ENCODE results near the gene NPAS2. TPM values are rescaled to one million over a fixed set of nuclear protein-coding genes. Genes with fewer than 3 reads are reported as not detected.

Gene NPAS2
- total RNA-seq, 1 experiment from 2014 or later: 20.4 TPM

DNA sequence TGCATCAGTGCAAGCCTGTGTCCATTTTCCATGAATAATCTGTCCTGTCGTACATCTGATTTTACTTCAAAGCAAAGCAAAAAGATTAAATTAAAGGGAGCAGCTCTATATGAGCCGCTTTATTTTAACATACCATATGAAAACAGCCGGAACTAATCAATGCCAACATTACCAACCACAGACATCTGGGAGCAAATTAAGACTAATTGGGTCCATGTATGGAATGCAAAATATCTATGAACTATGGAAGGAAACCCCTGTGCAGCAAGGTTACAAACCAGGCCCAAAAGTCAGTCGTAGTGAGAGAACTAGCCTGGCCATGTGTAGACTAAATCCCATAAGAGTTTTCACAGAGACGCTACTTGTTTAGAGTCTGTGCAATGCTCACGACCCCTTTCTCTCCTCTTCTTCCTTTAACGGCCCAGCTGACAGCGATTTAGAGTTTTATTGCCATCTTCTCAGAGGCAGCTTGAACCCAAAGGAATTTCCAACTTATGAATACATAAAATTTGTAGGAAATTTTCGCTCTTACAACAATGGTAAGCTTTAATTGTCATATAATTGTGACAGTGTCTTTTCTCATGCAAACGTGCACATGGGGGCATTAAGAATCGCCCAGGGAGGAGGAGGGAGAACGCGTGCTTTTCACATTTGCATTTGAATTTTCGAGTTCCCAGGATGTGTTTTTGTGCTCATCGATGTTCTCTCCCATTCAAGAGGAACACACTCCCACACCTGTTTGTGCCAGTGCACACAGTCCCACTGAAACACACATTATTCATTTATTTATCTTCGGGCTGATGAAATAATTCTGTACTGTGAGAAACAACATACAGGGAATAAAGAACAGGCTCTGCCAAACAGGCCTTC lies 129.2 kb downstream of the NPAS2 start:
- TF ChIP-seq ELF1 (IDR thresholded peaks at IDR 0.05; ENCODE audit: borderline replicate concordance, low read depth): no peak
- no peak for TF ChIP-seq ZFX (IDR thresholded peaks at IDR 0.05)
- no peak for TF ChIP-seq CTCF (IDR thresholded peaks at IDR 0.05 in 2 of 3, conservative IDR thresholded peaks at IDR 0.05 in 1 of 3; ENCODE audit: borderline replicate concordance in 1 of 3, insufficient read depth in 1 of 3, low read depth in 2 of 3, low read length in 2 of 3)
- no peak for TF ChIP-seq YY1 (IDR thresholded peaks at IDR 0.05; ENCODE audit: extremely low read depth, insufficient replicate concordance, low read depth, low read length)
- no peak for TF ChIP-seq CBX3 (IDR thresholded peaks at IDR 0.05; ENCODE audit: low read depth)
- no peak for TF ChIP-seq SIN3A (IDR thresholded peaks at IDR 0.05; ENCODE audit: low read depth)
- TF ChIP-seq ATF3 (IDR thresholded peaks at IDR 0.05): no peak
- TF ChIP-seq TCF7L2 (IDR thresholded peaks at IDR 0.05; ENCODE audit: borderline replicate concordance, extremely low read depth, insufficient read depth, insufficient read length): no peak
- no peak for TF ChIP-seq EGR1 (IDR thresholded peaks at IDR 0.05; ENCODE audit: low read depth)
- TF ChIP-seq ZNF274 (IDR thresholded peaks at IDR 0.05; ENCODE audit: low read depth, low read length): no peak
- TF ChIP-seq FOSL1 (IDR thresholded peaks at IDR 0.05; ENCODE audit: low read depth): no peak
- TF ChIP-seq POLR2AphosphoS5 (IDR thresholded peaks at IDR 0.05; ENCODE audit: low read depth, low read length): no peak
- TF ChIP-seq, protein P1, sequence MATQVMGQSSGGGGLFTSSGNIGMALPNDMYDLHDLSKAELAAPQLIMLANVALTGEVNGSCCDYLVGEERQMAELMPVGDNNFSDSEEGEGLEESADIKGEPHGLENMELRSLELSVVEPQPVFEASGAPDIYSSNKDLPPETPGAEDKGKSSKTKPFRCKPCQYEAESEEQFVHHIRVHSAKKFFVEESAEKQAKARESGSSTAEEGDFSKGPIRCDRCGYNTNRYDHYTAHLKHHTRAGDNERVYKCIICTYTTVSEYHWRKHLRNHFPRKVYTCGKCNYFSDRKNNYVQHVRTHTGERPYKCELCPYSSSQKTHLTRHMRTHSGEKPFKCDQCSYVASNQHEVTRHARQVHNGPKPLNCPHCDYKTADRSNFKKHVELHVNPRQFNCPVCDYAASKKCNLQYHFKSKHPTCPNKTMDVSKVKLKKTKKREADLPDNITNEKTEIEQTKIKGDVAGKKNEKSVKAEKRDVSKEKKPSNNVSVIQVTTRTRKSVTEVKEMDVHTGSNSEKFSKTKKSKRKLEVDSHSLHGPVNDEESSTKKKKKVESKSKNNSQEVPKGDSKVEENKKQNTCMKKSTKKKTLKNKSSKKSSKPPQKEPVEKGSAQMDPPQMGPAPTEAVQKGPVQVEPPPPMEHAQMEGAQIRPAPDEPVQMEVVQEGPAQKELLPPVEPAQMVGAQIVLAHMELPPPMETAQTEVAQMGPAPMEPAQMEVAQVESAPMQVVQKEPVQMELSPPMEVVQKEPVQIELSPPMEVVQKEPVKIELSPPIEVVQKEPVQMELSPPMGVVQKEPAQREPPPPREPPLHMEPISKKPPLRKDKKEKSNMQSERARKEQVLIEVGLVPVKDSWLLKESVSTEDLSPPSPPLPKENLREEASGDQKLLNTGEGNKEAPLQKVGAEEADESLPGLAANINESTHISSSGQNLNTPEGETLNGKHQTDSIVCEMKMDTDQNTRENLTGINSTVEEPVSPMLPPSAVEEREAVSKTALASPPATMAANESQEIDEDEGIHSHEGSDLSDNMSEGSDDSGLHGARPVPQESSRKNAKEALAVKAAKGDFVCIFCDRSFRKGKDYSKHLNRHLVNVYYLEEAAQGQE (IDR thresholded peaks at IDR 0.05; ENCODE audit: low read depth): no peak
- TF ChIP-seq SP1 (IDR thresholded peaks at IDR 0.05; ENCODE audit: low read depth): no peak
- TF ChIP-seq, protein P2, sequence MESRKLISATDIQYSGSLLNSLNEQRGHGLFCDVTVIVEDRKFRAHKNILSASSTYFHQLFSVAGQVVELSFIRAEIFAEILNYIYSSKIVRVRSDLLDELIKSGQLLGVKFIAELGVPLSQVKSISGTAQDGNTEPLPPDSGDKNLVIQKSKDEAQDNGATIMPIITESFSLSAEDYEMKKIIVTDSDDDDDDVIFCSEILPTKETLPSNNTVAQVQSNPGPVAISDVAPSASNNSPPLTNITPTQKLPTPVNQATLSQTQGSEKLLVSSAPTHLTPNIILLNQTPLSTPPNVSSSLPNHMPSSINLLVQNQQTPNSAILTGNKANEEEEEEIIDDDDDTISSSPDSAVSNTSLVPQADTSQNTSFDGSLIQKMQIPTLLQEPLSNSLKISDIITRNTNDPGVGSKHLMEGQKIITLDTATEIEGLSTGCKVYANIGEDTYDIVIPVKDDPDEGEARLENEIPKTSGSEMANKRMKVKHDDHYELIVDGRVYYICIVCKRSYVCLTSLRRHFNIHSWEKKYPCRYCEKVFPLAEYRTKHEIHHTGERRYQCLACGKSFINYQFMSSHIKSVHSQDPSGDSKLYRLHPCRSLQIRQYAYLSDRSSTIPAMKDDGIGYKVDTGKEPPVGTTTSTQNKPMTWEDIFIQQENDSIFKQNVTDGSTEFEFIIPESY (IDR thresholded peaks at IDR 0.05; ENCODE audit: extremely low read depth, insufficient replicate concordance, low read length): no peak
- TF ChIP-seq CEBPB (IDR thresholded peaks at IDR 0.05; ENCODE audit: low read depth): no peak
- no TSS peak for BruUV-seq (replicated peaks)
- Histone ChIP-seq H2AFZ (ENCODE audit: low read depth, low read length, poor library complexity, severe bottlenecking) (no peak overlapping the region), H3K36me3 (ENCODE audit: control insufficient read depth in 1 of 2, insufficient read depth in 2 of 2, low read length in 2 of 2) (no peaks in the 10 kb centered on the region), H3K9me3 (ENCODE audit: control insufficient read depth in 1 of 2, insufficient read depth in 1 of 2, low read depth in 1 of 2, low read length in 2 of 2) (no peaks in the 10 kb centered on the region), H3K4me3 (replicated peaks in 1 of 2; ENCODE audit: low read depth in 1 of 2, low read length in 2 of 2) (no peak overlapping the region), H3K9me2 (ENCODE audit: insufficient read depth) (no peaks in the 10 kb centered on the region), H3K79me2 (ENCODE audit: insufficient read depth, low read length) (no peaks in the 10 kb centered on the region), H3K4me1 (ENCODE audit: control insufficient read depth in 1 of 2, insufficient read depth in 2 of 2, low read length in 2 of 2) (no peaks in the 10 kb centered on the region), H3K9ac (ENCODE audit: low read length) (no peak overlapping the region), H3K27me3 (ENCODE audit: insufficient read depth, low read length) (no peaks in the 10 kb centered on the region), H3K27ac (ENCODE audit: low read depth, low read length) (no peak overlapping the region), H3K4me2 (ENCODE audit: low read length) (no peak overlapping the region), H4K20me1 (ENCODE audit: insufficient read depth) (no peaks in the 10 kb centered on the region)
- DNase-seq (ENCODE audit: low read depth, low spot score) (no peak), ATAC-seq (no peak)
- intact Hi-C loops (cut with micrococcal nuclease): no loop called here
- RAD21 ChIA-PET (ENCODE audit: low non-redundant PET in 1 of 2, low total read pairs in 2 of 2, uncharacterized antibody in 2 of 2, unreplicated experiment in 2 of 2): no interaction called here
- POLR2A ChIA-PET: no interaction called here
- CTCF ChIA-PET: no interaction called here

Data from HCT116 (cell line).